A673 (cell line): Measurements from ENCODE around the gene ANKRD40CL.

Experiments used
- CTCF ChIP-seq: fragments of 300-800, 200-600 bp; sonication (generic); conservative IDR thresholded peaks from 2 replicates; pipeline ENCODE4 v1.5.1; 2017; ENCODE audit warnings: low read depth, mild to moderate bottlenecking, antibody characterized with exemption, low read length, moderate library complexity, mixed read lengths
- EZH2 ChIP-seq: fragments of 200-600 bp; sonication (generic); IDR thresholded peaks from 2 replicates; pipeline ENCODE4 v1.6.1; 2017; ENCODE audit warnings: borderline replicate concordance, low read depth, mild to moderate bottlenecking, mixed read lengths, antibody characterized with exemption, low read length; ENCODE audit not compliant: poor library complexity, severe bottlenecking

GRCh38 chr17:50721194-50722010 is 45.9 kb downstream of the ANKRD40CL start:
- no peak for TF ChIP-seq CTCF
- no peak for TF ChIP-seq EZH2
